Measurements from ENCODE around the gene PIM3. TPM values are rescaled to one million over a fixed set of nuclear protein-coding genes. Genes with fewer than 3 reads are reported as not detected.
A peak's percentile ranks its signal among the peaks of the same experiment; 100 is the strongest.

PIM3 gene
- polyA plus RNA-seq, 1 donor from 2014 or later = 47.1 TPM

GRCh38 chr22:49953680-49954344, 6.8 kb upstream of the PIM3 start:
- H3K27me3 Mint-ChIP-seq = no peaks in the 10 kb centered on the region
- no peaks in the 10 kb centered on the region for H3K4me1 Mint-ChIP-seq
- H3K27ac Mint-ChIP-seq = no peak overlapping the region
- no peaks in the 10 kb centered on the region for H3K9me3 Mint-ChIP-seq
- no peaks in the 10 kb centered on the region for H3K36me3 Mint-ChIP-seq
- no peak overlapping the region for H3K4me3 Mint-ChIP-seq

GRCh38 chr22:49954354-49954753, 6.2 kb upstream of the PIM3 start:
- H3K4me1 Mint-ChIP-seq = no peaks in the 10 kb centered on the region
- H3K9me3 Mint-ChIP-seq = no peaks in the 10 kb centered on the region
- no peaks in the 10 kb centered on the region for H3K36me3 Mint-ChIP-seq
- no peak overlapping the region for H3K4me3 Mint-ChIP-seq
- no peak overlapping the region for H3K27ac Mint-ChIP-seq
- no peaks in the 10 kb centered on the region for H3K27me3 Mint-ChIP-seq

DNA sequence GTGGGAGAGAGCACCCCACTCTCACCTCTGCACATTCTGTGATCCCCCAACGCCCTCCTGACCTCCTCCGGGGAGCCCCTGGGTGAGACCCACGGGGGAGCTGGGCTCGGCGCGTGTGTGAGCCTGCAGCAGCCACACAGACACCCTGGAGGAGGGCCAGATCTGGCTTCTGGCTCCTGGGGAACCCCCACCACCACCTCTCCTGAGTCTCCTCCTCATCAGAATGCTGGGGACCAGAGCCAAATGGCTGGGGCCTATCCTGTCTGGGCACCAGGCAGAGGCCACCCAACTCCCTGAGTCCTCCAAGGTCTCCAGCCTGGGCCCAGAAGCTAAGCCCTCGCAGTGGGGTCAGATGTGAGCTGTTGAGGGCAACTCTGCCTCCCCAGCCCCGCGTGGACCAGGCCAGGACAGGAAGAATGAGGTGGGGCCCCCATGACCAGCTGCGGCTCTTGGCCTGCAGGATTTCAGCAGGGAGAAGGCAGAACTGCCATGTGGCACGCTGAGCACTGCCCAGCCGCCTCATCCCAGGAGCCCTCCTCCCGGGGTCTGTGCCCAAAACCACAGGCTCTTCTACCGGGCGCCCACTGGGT, 5.5 kb upstream of the PIM3 start:
- Mint-ChIP-seq H3K4me1 (peaks cover 0 to 2% (median 0%) of the 10 kb centered on the region in 3 donors), H3K9me3 (no peaks in the 10 kb centered on the region), H3K4me3 (no peak overlapping the region), H3K27ac (peak overlapping the region in 2 of 3 donors; percentile 18 to 46), H3K27me3 (no peaks in the 10 kb centered on the region), H3K36me3 (no peaks in the 10 kb centered on the region)

DNA sequence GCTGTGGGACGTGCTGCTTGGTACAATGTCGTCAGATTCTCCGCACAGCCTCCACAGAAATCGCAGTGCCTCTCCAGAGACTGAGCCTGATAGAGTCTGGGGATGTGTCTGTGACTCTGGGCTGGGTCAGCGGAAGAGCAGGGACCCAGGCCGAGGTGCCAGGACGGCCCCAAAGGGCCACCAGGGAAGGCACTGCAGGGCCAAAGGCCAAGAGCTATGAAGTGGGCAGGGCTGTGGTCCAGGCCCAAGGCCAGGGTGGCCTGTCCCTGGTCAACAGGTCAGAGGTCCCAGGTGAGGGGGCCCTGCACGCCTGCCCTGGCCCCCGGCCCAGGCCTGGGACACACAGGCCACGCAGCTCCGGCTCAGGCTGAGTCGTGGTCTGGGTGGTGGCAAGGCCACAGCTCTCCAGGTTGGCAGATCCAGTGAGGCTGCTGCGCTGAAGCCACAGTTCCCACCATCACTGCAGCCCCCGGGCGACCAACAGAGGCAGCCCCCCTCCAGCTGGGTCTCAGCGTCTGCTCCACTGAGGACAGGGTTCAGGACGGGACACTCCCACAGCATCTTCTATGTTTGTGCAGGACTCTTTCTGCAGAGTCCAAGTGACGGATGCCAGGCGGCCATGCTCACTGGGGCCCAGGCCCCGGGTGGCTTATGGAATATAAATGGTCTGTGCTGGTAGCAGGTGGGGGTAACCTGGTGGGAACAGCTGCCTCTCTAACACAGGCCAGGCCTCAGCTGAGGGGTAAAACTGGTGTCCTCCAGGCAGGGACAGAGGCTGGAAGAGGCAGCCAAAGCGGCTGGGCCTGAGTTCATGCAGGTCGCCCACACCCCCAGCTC, 4.8 kb upstream of the PIM3 start:
- Mint-ChIP-seq H3K9me3 (no peaks in the 10 kb centered on the region), H3K4me3 (no peak overlapping the region), H3K36me3 (no peaks in the 10 kb centered on the region), H3K27ac (peak overlapping the region in 1 of 3 donors; percentile 64), H3K4me1 (peaks cover 0 to 2% (median 0%) of the 10 kb centered on the region in 3 donors), H3K27me3 (no peaks in the 10 kb centered on the region)

DNA sequence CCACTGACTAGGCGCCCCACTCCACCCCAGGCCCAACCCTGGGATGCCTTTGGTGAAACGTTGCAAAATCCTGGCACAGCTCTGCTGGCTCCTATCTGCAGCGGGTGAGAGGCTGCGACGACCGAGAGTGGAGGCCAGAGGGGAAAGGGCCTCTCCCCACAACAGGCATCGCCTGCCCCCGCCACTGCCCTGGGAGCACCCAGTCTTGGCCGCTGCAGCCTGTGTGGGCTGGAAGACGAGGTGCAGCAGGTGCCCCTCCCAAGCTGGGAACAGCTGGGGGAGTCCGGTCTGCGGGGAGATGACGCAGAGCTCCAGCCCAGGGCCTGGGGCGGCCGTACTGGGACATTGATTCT, 4.2 kb upstream of the PIM3 start:
- H3K36me3 Mint-ChIP-seq = no peaks in the 10 kb centered on the region
- peaks cover 0 to 2% (median 0%) of the 10 kb centered on the region in 3 donors for H3K4me1 Mint-ChIP-seq
- peak overlapping the region in 1 of 3 donors; percentile 64 for H3K27ac Mint-ChIP-seq
- no peaks in the 10 kb centered on the region for H3K9me3 Mint-ChIP-seq
- H3K27me3 Mint-ChIP-seq = no peaks in the 10 kb centered on the region
- H3K4me3 Mint-ChIP-seq = no peak overlapping the region

GRCh38 chr22:49956914-49957825, 3.4 kb upstream of the PIM3 start:
- Mint-ChIP-seq H3K4me3 (peak overlapping the region in 1 of 4 donors; percentile 18), H3K27ac (peak overlapping the region in 1 of 3 donors; percentile 74), H3K36me3 (no peaks in the 10 kb centered on the region), H3K4me1 (peaks cover 0 to 2% (median 2%) of the 10 kb centered on the region in 3 donors), H3K27me3 (no peaks in the 10 kb centered on the region), H3K9me3 (no peaks in the 10 kb centered on the region)

DNA sequence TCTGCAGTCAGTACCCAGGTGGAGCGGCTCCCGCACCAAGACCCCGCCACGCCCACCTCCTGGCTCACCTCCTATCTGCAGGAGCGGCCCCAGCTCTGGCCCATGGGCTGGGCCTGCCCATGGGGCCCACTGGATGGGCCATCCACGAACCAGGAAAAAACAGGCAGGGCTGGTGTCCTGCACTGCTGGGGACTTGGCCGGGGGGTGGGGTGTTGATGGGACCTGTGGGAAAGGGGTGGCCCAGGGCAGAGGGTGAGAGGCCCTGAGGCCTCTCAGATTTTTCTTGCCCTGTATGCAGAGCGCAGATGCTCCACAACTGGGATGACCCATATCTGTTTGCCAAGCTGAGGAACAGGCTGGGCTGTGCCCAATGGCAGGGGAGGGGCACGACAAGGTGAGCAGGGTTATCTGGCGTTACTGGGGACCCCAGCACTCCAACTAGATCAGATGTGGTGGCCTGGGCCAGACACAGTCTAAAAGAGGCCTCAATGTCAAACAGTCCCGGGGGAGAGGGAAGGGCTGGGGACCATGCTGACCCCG, 2.7 kb upstream of the PIM3 start:
- peaks cover 0 to 2% (median 2%) of the 10 kb centered on the region in 3 donors for H3K4me1 Mint-ChIP-seq
- H3K9me3 Mint-ChIP-seq = no peaks in the 10 kb centered on the region
- H3K27ac Mint-ChIP-seq = peak overlapping the region in 1 of 3 donors; percentile 92
- H3K27me3 Mint-ChIP-seq = no peaks in the 10 kb centered on the region
- H3K4me3 Mint-ChIP-seq = peak overlapping the region in 2 of 4 donors; percentile 65 to 87
- H3K36me3 Mint-ChIP-seq = peaks cover 2% of the 10 kb centered on the region

- Mint-ChIP-seq H3K4me3 (peak overlapping the region in 3 of 4 donors; percentile 46 to 87 (median 73)), H3K27ac (peak overlapping the region in 1 of 3 donors; percentile 92), H3K9me3 (no peaks in the 10 kb centered on the region), H3K36me3 (peaks cover 4% of the 10 kb centered on the region), H3K27me3 (no peaks in the 10 kb centered on the region), H3K4me1 (peaks cover 0 to 5% (median 2%) of the 10 kb centered on the region in 3 donors)
These were observed 2.1 kb upstream of the PIM3 start for GRCh38 chr22:49958366-49958921.

GRCh38 chr22:49958931-49959781, 1.4 kb upstream of the PIM3 start:
- Mint-ChIP-seq H3K27ac (peak overlapping the region; percentile 90 to 92 (median 91)), H3K4me3 (peak overlapping the region; percentile 74 to 87 (median 82)), H3K4me1 (peaks cover 5 to 12% (median 5%) of the 10 kb centered on the region in 3 donors), H3K27me3 (no peaks in the 10 kb centered on the region), H3K9me3 (no peaks in the 10 kb centered on the region), H3K36me3 (peaks cover 10% of the 10 kb centered on the region)

DNA sequence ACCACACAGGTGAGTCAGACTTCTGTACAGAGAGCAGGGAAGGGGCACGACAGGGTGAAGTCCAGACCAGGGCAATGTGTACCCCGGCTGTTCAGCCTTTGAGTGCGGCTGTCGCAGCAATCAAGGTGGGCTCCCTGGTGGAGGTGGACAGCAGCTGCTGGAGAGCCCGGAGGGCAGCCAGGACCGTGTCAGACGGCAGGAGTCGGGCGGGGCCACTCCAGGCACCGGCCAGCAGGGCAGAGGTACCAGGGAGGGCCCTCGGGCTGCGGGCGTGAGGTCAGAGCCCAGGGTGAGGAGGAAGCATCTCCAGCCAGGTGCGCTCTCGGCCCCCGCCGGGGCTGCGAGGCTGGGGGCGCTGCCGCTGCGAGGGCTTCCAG, 802 bp upstream of the PIM3 start:
- peaks cover 10% of the 10 kb centered on the region for H3K36me3 Mint-ChIP-seq
- no peaks in the 10 kb centered on the region for H3K9me3 Mint-ChIP-seq
- H3K4me3 Mint-ChIP-seq = peak overlapping the region; percentile 74 to 87 (median 82)
- peak overlapping the region; percentile 90 to 92 (median 91) for H3K27ac Mint-ChIP-seq
- no peaks in the 10 kb centered on the region for H3K27me3 Mint-ChIP-seq
- H3K4me1 Mint-ChIP-seq = peaks cover 5 to 12% (median 7%) of the 10 kb centered on the region in 3 donors

DNA sequence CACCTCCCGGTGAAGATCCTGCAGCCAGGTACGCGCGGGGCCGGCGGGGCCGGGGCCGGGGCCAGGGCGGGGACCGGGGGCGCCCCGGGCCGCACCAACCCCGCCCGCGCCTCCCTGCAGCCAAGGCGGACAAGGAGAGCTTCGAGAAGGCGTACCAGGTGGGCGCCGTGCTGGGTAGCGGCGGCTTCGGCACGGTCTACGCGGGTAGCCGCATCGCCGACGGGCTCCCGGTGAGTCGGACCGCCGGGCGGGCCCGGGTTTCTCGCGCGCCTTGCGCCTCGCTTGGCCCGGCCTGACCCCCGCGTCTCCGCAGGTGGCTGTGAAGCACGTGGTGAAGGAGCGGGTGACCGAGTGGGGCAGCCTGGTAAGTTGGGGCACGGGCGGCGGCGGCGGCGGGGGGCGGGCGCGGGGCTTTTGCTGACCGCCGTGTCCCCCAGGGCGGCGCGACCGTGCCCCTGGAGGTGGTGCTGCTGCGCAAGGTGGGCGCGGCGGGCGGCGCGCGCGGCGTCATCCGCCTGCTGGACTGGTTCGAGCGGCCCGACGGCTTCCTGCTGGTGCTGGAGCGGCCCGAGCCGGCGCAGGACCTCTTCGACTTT, 531 bp downstream of the PIM3 start:
- Mint-ChIP-seq H3K27me3 (no peaks in the 10 kb centered on the region), H3K4me1 (peaks cover 5 to 14% (median 7%) of the 10 kb centered on the region in 3 donors), H3K36me3 (peaks cover 10% of the 10 kb centered on the region), H3K27ac (peak overlapping the region; percentile 94 to 100 (median 95)), H3K4me3 (peak overlapping the region; percentile 87 to 97 (median 92)), H3K9me3 (no peaks in the 10 kb centered on the region)

- H3K9me3 Mint-ChIP-seq = no peaks in the 10 kb centered on the region
These were observed 1.0 kb downstream of the PIM3 start for GRCh38 chr22:49961601-49962011.

More at GRCh38 chr22:49961601-49962011, 1.0 kb downstream of the PIM3 start:
- peaks cover 5 to 14% (median 7%) of the 10 kb centered on the region in 3 donors for H3K4me1 Mint-ChIP-seq
- peak overlapping the region; percentile 94 to 100 (median 95) for H3K27ac Mint-ChIP-seq
- H3K27me3 Mint-ChIP-seq = no peaks in the 10 kb centered on the region
- peaks cover 10% of the 10 kb centered on the region for H3K36me3 Mint-ChIP-seq
- peak overlapping the region; percentile 87 to 97 (median 92) for H3K4me3 Mint-ChIP-seq

All from IgD-negative memory B cell (primary cell).